Body of pancreas (tissue), 4 donors: Measurements from ENCODE around the gene PPIE.

Source experiments
- CTCF ChIP-seq, 7 experiments: fragments of 450-650 bp in 4 of 7; fragments of 200-600 bp in 3 of 7; sonication (generic) in 3 of 7; IDR thresholded peaks; one replicate each; pipeline ENCODE4 v1.5.1; 2016 to 2019; ENCODE audit warnings: antibody characterized with exemption in 7 of 7
- POLR2A ChIP-seq, 3 donors: fragments of 450-650 bp; IDR thresholded peaks; one replicate each; pipeline ENCODE4 v1.6.1; 2016; ENCODE audit warnings: antibody characterized with exemption in 3 of 3, mild to moderate bottlenecking in 2 of 3

GRCh38 chr1:39753132-39754025, 14.7 kb downstream of the PPIE start:
- TF ChIP-seq POLR2A (IDR thresholded peaks at IDR 0.05) = no peak
- no peak for TF ChIP-seq CTCF (IDR thresholded peaks at IDR 0.05)
